Measurements from ENCODE around the gene ARID3A. TPM values are rescaled to one million over a fixed set of nuclear protein-coding genes. Genes with fewer than 3 reads are reported as not detected.

ARID3A gene
- total and polyA plus RNA-seq, 2 of the 13 experiments (the other 11 are each of a cell fraction or from before 2014, with no cell fraction given), result 71.3 to 77.9 TPM

- Histone ChIP-seq H3K79me2 (ENCODE audit: insufficient read depth, low read length) (peaks cover 2% of the 10 kb centered on the region), H3K4me1 (ENCODE audit: insufficient read depth, low read length) (peaks cover 5% of the 10 kb centered on the region), H3K4me3 (replicated peaks in 1 of 3; ENCODE audit: insufficient read depth in 1 of 3, low read depth in 2 of 3, low read length in 3 of 3) (no peak overlapping the region), H3K36me3 (replicated peaks in 1 of 2; ENCODE audit: control insufficient read depth in 1 of 2, insufficient read depth in 2 of 2, low read length in 2 of 2) (peaks cover 19 to 22% of the 10 kb centered on the region in 2 experiments), H3K27me3 (ENCODE audit: control insufficient read depth in 1 of 2, insufficient read depth in 2 of 2, low read length in 2 of 2) (no peaks in the 10 kb centered on the region), H4K20me1 (ENCODE audit: insufficient read depth, low read length) (no peaks in the 10 kb centered on the region), H3K27ac (ENCODE audit: extremely low read length, insufficient read depth, low read length) (no peak overlapping the region), H2AFZ (ENCODE audit: low read length) (no peak overlapping the region), H3K9ac (ENCODE audit: insufficient read depth, low read depth, low read length) (no peak overlapping the region), H3K4me2 (ENCODE audit: low read depth, low read length) (no peak overlapping the region), H3K9me3 (ENCODE audit: low read length) (no peaks in the 10 kb centered on the region)
- CTCF ChIA-PET (ENCODE audit: low intra/inter-chr PET ratio, low total read pairs), result no interaction called here
- no TSS peak for BruUV-seq (replicated peaks)
- no peak for DNase-seq (ENCODE audit: low spot score)
- FAIRE-seq, result no peak
- ATAC-seq, result no peak
- intact Hi-C loops (cut with micrococcal nuclease; ENCODE audit: unreplicated experiment) (no loop called here), in situ Hi-C loops (cut with HindIII; ENCODE audit: extremely low pct_ligation_motif_present, low pct_unique_long_range_greater_than_20kb) (no loop called here)
- 93% methylated on average over 32 of the region's 37 CpGs for WGBS (ENCODE audit: low lambda C conversion rate)
- POLR2A ChIA-PET, result no interaction called here
- no peak for TF ChIP-seq BRD4 (CRISPR knock-in tag; IDR thresholded peaks at IDR 0.05)
- TF ChIP-seq ZNF703 (CRISPR knock-in tag; IDR thresholded peaks at IDR 0.05; ENCODE audit: borderline replicate concordance), result no peak
- no peak for TF ChIP-seq KLF12 (CRISPR knock-in tag; IDR thresholded peaks at IDR 0.05; ENCODE audit: borderline replicate concordance)
- no peak for TF ChIP-seq MAX (IDR thresholded peaks at IDR 0.05)
- no peak for TF ChIP-seq MBD4 (IDR thresholded peaks at IDR 0.05; ENCODE audit: borderline replicate concordance, low read length)
- no peak for TF ChIP-seq ELK4 (CRISPR knock-in tag; IDR thresholded peaks at IDR 0.05; ENCODE audit: borderline replicate concordance)
- no peak for TF ChIP-seq RARG (CRISPR knock-in tag; IDR thresholded peaks at IDR 0.05; ENCODE audit: low read depth)
- TF ChIP-seq RORA (CRISPR knock-in tag; IDR thresholded peaks at IDR 0.05), result no peak
- TF ChIP-seq ZNF318 (CRISPR knock-in tag; IDR thresholded peaks at IDR 0.05), result no peak
- peak; percentile 78 for TF ChIP-seq RBM22 (optimal IDR thresholded peaks at IDR 0.05; ENCODE audit: low read length)
Observed at GRCh38 chr19:974564-975257, 48.9 kb downstream of the ARID3A start.

All from HepG2 (cell line).